ENCODE data around the gene PCMT1.
"Not testable (repeated sequence)": the region's sequence is repeated elsewhere in the genome, so short reads cannot be mapped to it uniquely, and the experiment has no call there.

The PCMT1 gene

DNA sequence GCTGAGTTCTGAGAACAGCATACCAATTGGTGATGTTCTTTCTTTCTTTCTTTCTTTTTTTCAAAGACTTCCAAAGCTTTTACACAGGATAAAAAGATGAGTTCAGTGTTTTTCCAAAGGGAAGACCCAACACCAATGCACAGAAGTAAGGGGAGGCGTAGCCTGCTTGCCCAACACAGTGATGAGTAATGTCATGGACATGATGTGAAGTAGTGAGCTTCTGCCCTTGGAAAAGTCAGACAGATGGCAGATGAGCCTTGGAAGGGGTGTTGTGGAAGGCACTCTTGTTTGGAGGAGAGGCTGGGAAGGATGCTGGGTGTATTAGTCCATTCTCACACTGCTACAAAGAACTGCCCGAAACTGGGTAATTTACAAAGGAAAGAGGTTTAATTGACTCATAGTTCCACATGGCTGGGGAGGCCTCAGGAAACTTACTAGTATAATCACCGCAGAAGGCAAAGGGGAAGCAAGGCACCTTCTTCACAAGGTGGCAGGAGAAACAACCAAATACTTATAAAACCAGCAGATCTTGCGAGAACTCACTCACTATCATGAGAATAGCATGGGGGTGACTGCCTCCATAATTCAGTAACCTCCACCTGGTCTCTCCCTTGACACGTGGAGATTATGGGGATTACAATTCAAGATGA, 102.0 kb downstream of the PCMT1 start:
- Histone ChIP-seq H3K36me3 (ENCODE audit: low read depth) (peaks cover 31% of the 10 kb centered on the region), H3K4me3 (ENCODE audit: severe bottlenecking) (no peak overlapping the region), H3K4me1 (ENCODE audit: insufficient read depth, poor library complexity, severe bottlenecking) (peaks cover 62% of the 10 kb centered on the region), H3K27ac (ENCODE audit: poor library complexity, severe bottlenecking) (peak overlapping the region; percentile 99), H3K27me3 (ENCODE audit: insufficient read depth, poor library complexity, severe bottlenecking) (no peaks in the 10 kb centered on the region), H3K9me3 (ENCODE audit: severe bottlenecking) (no peaks in the 10 kb centered on the region)
- DNase-seq (ENCODE audit: low spot score) (no peak), ATAC-seq (ENCODE audit: low read depth) (no peak)
- TF ChIP-seq, protein P1, sequence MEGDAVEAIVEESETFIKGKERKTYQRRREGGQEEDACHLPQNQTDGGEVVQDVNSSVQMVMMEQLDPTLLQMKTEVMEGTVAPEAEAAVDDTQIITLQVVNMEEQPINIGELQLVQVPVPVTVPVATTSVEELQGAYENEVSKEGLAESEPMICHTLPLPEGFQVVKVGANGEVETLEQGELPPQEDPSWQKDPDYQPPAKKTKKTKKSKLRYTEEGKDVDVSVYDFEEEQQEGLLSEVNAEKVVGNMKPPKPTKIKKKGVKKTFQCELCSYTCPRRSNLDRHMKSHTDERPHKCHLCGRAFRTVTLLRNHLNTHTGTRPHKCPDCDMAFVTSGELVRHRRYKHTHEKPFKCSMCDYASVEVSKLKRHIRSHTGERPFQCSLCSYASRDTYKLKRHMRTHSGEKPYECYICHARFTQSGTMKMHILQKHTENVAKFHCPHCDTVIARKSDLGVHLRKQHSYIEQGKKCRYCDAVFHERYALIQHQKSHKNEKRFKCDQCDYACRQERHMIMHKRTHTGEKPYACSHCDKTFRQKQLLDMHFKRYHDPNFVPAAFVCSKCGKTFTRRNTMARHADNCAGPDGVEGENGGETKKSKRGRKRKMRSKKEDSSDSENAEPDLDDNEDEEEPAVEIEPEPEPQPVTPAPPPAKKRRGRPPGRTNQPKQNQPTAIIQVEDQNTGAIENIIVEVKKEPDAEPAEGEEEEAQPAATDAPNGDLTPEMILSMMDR (IDR thresholded peaks at IDR 0.05; ENCODE audit: poor library complexity, severe bottlenecking) = no peak

DNA sequence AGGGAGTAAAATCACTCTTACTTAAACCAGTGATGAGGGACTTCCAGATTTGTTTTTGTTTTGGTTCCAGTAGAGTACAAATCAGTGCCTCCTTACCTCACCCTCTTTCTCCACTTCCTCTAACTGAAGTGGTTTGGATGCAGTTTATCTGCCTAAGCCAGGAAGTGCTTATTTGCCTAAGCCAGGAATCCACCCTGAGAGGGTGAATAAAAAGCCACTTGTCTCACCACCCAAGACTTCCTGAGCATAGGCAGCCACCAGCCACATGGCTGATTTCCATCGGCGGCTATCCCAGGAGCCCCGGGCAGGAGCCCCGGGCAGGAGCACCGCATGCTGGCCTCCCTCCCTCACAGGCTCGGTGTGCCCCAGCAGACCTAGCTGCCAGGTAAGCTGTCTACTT, 102.6 kb downstream of the PCMT1 start:
- TF ChIP-seq, protein P1 (IDR thresholded peaks at IDR 0.05; ENCODE audit: poor library complexity, severe bottlenecking) = no peak
- Histone ChIP-seq H3K27me3 (ENCODE audit: insufficient read depth, poor library complexity, severe bottlenecking) (no peaks in the 10 kb centered on the region), H3K4me3 (ENCODE audit: severe bottlenecking) (no peak overlapping the region), H3K27ac (ENCODE audit: poor library complexity, severe bottlenecking) (peak overlapping the region; percentile 99), H3K9me3 (ENCODE audit: severe bottlenecking) (no peaks in the 10 kb centered on the region), H3K36me3 (ENCODE audit: low read depth) (peaks cover 31% of the 10 kb centered on the region), H3K4me1 (ENCODE audit: insufficient read depth, poor library complexity, severe bottlenecking) (peaks cover 61% of the 10 kb centered on the region)
- DNase-seq (ENCODE audit: low spot score) = no peak
- ATAC-seq (ENCODE audit: low read depth) = no peak

DNA sequence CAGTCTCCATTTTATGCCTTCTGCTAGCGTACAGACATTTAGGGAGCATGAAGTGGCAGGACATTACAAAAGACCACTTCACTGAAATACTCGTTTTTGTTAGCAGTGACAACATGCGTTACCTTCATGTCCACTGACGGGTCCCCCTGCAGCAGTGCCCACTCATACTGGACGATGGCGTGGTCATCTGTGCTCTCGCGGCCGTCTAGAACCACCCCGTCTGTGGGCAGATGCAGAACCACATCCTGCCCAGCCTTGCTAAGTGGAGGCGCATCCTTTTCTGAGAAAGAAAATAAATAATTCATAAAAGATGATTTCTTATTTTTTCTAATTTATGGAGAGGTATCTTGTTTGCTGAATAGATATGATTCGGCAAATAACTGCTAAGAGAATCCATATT, 103.3 kb downstream of the PCMT1 start:
- no peak overlapping the region for H3K4me3 ChIP-seq (ENCODE audit: severe bottlenecking)
- ATAC-seq (ENCODE audit: low read depth) = no peak
- peaks cover 60% of the 10 kb centered on the region for H3K4me1 ChIP-seq (ENCODE audit: insufficient read depth, poor library complexity, severe bottlenecking)
- peaks cover 30% of the 10 kb centered on the region for H3K36me3 ChIP-seq (ENCODE audit: low read depth)
- H3K9me3 ChIP-seq (ENCODE audit: severe bottlenecking) = no peaks in the 10 kb centered on the region
- DNase-seq (ENCODE audit: low spot score) = no peak
- H3K27ac ChIP-seq (ENCODE audit: poor library complexity, severe bottlenecking) = peak overlapping the region; percentile 99
- H3K27me3 ChIP-seq (ENCODE audit: insufficient read depth, poor library complexity, severe bottlenecking) = no peaks in the 10 kb centered on the region
- TF ChIP-seq, protein P1 (IDR thresholded peaks at IDR 0.05; ENCODE audit: poor library complexity, severe bottlenecking) = no peak

DNA sequence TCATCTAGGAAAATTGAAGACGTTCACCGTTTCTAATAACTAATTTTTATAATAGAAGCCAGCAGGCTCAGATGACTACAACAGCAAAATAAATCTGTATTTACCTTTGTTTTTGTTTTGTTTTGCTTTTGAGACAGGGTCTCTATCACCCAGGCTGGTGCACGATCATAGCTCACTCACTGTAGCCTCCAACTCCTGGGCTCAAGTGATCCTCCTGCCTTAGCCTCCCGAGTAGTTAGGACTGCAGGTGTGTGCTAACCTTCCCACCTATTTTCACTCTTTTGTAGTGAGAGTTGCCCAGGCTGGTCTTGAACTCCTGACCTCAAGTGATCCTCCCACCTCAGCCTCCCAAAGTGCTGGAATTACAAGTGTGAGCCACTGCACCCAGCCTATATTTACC, 104.5 kb downstream of the PCMT1 start:
- Histone ChIP-seq H3K36me3 (ENCODE audit: low read depth) (peaks cover 25% of the 10 kb centered on the region), H3K4me1 (ENCODE audit: insufficient read depth, poor library complexity, severe bottlenecking) (peaks cover 65% of the 10 kb centered on the region), H3K27ac (ENCODE audit: poor library complexity, severe bottlenecking) (peak overlapping the region; percentile 99)
- not testable (repeated sequence) for H3K27me3 ChIP-seq (ENCODE audit: insufficient read depth, poor library complexity, severe bottlenecking); H3K9me3 ChIP-seq (ENCODE audit: severe bottlenecking); ATAC-seq (ENCODE audit: low read depth); DNase-seq (ENCODE audit: low spot score); H3K4me3 ChIP-seq (ENCODE audit: severe bottlenecking)

DNA sequence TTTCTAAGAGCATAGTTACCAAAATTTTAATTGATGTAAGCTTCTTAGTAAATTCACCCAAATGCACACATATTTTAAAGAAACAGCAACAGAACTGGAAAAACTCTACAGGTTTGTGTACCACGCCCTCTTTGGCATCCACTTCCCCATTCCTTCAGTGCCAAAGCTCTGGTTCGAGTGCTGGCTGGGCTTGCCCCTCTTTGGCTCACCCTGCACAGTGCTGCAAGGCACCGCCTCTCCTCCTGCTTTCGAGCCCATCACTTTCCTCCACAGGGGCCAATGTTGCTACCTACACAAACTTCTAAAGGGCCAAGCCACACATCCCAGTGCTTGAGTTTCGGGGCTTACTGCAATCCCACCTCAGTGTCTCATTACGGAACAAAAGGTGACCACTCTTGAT, 105.0 kb downstream of the PCMT1 start:
- Histone ChIP-seq H3K27me3 (ENCODE audit: insufficient read depth, poor library complexity, severe bottlenecking) (no peaks in the 10 kb centered on the region), H3K27ac (ENCODE audit: poor library complexity, severe bottlenecking) (peak overlapping the region; percentile 99), H3K9me3 (ENCODE audit: severe bottlenecking) (no peaks in the 10 kb centered on the region), H3K36me3 (ENCODE audit: low read depth) (peaks cover 25% of the 10 kb centered on the region), H3K4me3 (ENCODE audit: severe bottlenecking) (no peak overlapping the region), H3K4me1 (ENCODE audit: insufficient read depth, poor library complexity, severe bottlenecking) (peaks cover 69% of the 10 kb centered on the region)
- TF ChIP-seq, protein P1 (IDR thresholded peaks at IDR 0.05; ENCODE audit: poor library complexity, severe bottlenecking) = no peak
- DNase-seq (ENCODE audit: low spot score) (no peak), ATAC-seq (ENCODE audit: low read depth) (peak; percentile 59)
